GM13976 (cell line): ENCODE data around the gene PANX3.
A peak's percentile ranks its signal among the peaks of the same experiment; 100 is the strongest.

Experiments used
- DNase-seq: peaks from one replicate; pipeline ENCODE4 v3.0.0; 2012; ENCODE audit warnings: low spot score
- in situ Hi-C: fragments of 300-500 bp; cut with MboI; formaldehyde crosslinking; loops from one replicate; pipeline ENCODE4 v1.12.0; 2022; ENCODE audit warnings: low sequenced_read_pairs, mixed read lengths, inconsistent platforms; ENCODE audit not compliant: unreplicated experiment
- TF ChIP-seq, protein P1 (sequence below): IDR thresholded peaks from 2 replicates; pipeline ENCODE4 v1.5.1; 2012; ENCODE audit warnings: borderline replicate concordance, mild to moderate bottlenecking; ENCODE audit not compliant: insufficient read depth; ENCODE audit errors: extremely low read depth, missing control alignments, control extremely low read depth

The PANX3 gene

DNA sequence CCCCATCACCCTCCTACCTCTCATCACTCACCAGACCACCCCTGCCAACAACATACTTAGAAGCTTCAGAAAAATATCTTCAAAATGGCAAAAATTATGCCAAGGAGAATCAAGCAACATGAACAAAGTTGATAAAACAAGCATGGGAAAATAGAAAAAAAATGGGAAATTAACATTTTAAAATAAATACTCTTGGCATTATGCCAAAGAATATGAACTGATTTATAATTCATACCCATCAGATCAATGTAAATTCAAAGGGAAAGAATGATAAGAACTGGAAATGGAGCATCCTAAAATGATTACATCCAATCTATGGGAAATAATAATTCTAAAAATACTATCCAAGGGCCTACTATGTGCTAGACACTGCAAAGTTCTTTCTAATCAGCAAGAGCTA, 50.3 kb downstream of the PANX3 start:
- DNase-seq, result no peak
- TF ChIP-seq, protein P1, sequence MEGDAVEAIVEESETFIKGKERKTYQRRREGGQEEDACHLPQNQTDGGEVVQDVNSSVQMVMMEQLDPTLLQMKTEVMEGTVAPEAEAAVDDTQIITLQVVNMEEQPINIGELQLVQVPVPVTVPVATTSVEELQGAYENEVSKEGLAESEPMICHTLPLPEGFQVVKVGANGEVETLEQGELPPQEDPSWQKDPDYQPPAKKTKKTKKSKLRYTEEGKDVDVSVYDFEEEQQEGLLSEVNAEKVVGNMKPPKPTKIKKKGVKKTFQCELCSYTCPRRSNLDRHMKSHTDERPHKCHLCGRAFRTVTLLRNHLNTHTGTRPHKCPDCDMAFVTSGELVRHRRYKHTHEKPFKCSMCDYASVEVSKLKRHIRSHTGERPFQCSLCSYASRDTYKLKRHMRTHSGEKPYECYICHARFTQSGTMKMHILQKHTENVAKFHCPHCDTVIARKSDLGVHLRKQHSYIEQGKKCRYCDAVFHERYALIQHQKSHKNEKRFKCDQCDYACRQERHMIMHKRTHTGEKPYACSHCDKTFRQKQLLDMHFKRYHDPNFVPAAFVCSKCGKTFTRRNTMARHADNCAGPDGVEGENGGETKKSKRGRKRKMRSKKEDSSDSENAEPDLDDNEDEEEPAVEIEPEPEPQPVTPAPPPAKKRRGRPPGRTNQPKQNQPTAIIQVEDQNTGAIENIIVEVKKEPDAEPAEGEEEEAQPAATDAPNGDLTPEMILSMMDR, result no peak
- in situ Hi-C loops, result loop anchor here (10.0 kb wide), 1 partner anchor 173 kb away; no protein-coding TSS in a partner anchor

DNA sequence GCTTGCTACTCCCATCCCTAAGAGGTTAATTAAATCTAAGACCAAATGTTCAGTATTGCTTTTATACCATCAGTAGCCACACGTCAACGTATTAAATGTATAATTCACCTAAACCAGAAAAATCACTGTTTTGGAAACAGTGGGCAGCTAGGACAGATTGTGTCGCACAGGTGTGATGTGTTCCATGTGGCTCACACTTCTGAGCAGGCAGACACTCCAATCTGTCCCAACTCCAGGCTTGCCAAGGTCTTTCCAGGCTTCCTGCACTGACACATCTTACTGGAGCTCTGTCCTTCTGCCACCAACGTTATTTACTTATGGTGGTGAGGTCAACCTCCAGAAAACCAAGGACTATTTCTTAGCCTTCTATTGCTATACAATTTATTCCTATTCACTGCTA, 50.9 kb downstream of the PANX3 start:
- in situ Hi-C loops, result loop anchor here (10.0 kb wide), 1 partner anchor 173 kb away; no protein-coding TSS in a partner anchor
- no peak for DNase-seq
- TF ChIP-seq, protein P1, result no peak

- TF ChIP-seq, protein P1, result no peak
- no peak for DNase-seq
- in situ Hi-C loops, result loop anchor here (10.0 kb wide), 1 partner anchor 171 kb away; no protein-coding TSS in a partner anchor
Observed at GRCh38 chr11:124663861-124664260, 52.6 kb downstream of the PANX3 start.

DNA sequence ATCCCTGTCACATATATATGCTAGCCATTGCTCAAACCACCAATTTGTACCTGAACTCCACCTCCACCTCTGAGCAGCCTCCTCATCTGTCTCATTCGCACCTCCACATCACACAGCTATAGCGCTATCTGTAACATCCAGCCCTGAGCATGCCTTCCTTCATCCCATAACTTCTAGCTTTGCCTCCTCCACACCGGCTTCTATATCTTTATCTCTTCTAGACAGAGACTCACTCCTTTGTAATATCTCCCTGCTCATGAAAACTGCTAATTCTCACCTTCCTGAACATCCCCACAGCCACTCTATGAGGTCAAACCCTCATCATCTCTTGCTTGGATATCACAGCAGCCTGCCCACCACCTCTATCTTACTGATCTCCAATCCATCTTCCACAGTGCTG, 56.4 kb downstream of the PANX3 start:
- TF ChIP-seq, protein P1, result no peak
- in situ Hi-C loops, result loop anchor here (10.0 kb wide), 1 partner anchor 167 kb away; no protein-coding TSS in a partner anchor
- DNase-seq, result no peak

- peak; percentile 72 for DNase-seq
- in situ Hi-C loops, result loop anchor here (10.0 kb wide), 1 partner anchor 166 kb away; no protein-coding TSS in a partner anchor
- TF ChIP-seq, protein P1, result peak; percentile 75
Observed at GRCh38 chr11:124669193-124669592, 58.0 kb downstream of the PANX3 start.
